ENCODE results near the gene PLA2G2D. TPM values are rescaled to one million over a fixed set of nuclear protein-coding genes. Genes with fewer than 3 reads are reported as not detected.

PLA2G2D gene
- total RNA-seq, 1 experiment from 2014 or later = not detected

GRCh38 chr1:20164694-20165202 lies 45.4 kb upstream of the PLA2G2D start:
- no peak overlapping the region for H3K4ac ChIP-seq (ENCODE audit: low read depth, low read length)
- no peak overlapping the region; a peak in 1 of 5 replicates for H3K4me3 Mint-ChIP-seq
- peaks cover 4 to 14% (median 11%) of the 10 kb centered on the region in 3 experiments; a peak in 5 of 7 replicates for H3K36me3 Mint-ChIP-seq (ENCODE audit: insufficient read depth in 1 of 3, low read depth in 3 of 3)
- H4K20me1 ChIP-seq (ENCODE audit: control insufficient read depth, insufficient read depth, insufficient read length) = no peaks in the 10 kb centered on the region
- no peaks in the 10 kb centered on the region for H3K79me2 ChIP-seq (ENCODE audit: insufficient read depth, low read length)
- no peaks in the 10 kb centered on the region for H3K27me3 ChIP-seq (ENCODE audit: insufficient read depth, low read length)
- H3K9me3 Mint-ChIP-seq = peaks cover 32 to 38% of the 10 kb centered on the region in 2 experiments
- H3K56ac ChIP-seq (ENCODE audit: insufficient read length, low read depth, low read length) = no peak overlapping the region
- no peak overlapping the region for H3K23ac ChIP-seq (ENCODE audit: insufficient read length, low read depth, low read length)
- H2BK120ac ChIP-seq (ENCODE audit: low read depth, low read length, poor library complexity, severe bottlenecking) = no peak overlapping the region
- no peak overlapping the region for H3K27ac Mint-ChIP-seq
- peaks cover 23% of the 10 kb centered on the region for H3K27me3 Mint-ChIP-seq (ENCODE audit: low read depth)
- H3K9ac ChIP-seq (ENCODE audit: extremely low read depth, insufficient read length, low read length) = no peak overlapping the region
- H2BK20ac ChIP-seq (ENCODE audit: low read depth, low read length, poor library complexity, severe bottlenecking) = no peak overlapping the region
- H3K23me2 ChIP-seq (ENCODE audit: insufficient read length, low read depth, low read length, poor library complexity, severe bottlenecking) = no peaks in the 10 kb centered on the region
- no peak overlapping the region for H2AK5ac ChIP-seq (ENCODE audit: insufficient read length, low read length)
- H4K91ac ChIP-seq (ENCODE audit: insufficient read length, low read depth, low read length) = no peak overlapping the region
- peaks cover 3% of the 10 kb centered on the region; the same call in 1 of the 2 replicates for H3K4me1 ChIP-seq (ENCODE audit: insufficient read depth, low read length)
- WGBS (ENCODE audit: extremely low coverage, insufficient read length, low lambda C conversion rate) = no CpG with 5 or more reads among the region's 15 CpGs
- peaks cover 7 to 8% of the 10 kb centered on the region in 2 experiments for H3K4me1 Mint-ChIP-seq
- no peak overlapping the region for H2BK5ac ChIP-seq (ENCODE audit: insufficient read length, low read length)
- H2BK12ac ChIP-seq (ENCODE audit: insufficient read length, low read depth, low read length) = no peak overlapping the region
- TF ChIP-seq, protein P1, sequence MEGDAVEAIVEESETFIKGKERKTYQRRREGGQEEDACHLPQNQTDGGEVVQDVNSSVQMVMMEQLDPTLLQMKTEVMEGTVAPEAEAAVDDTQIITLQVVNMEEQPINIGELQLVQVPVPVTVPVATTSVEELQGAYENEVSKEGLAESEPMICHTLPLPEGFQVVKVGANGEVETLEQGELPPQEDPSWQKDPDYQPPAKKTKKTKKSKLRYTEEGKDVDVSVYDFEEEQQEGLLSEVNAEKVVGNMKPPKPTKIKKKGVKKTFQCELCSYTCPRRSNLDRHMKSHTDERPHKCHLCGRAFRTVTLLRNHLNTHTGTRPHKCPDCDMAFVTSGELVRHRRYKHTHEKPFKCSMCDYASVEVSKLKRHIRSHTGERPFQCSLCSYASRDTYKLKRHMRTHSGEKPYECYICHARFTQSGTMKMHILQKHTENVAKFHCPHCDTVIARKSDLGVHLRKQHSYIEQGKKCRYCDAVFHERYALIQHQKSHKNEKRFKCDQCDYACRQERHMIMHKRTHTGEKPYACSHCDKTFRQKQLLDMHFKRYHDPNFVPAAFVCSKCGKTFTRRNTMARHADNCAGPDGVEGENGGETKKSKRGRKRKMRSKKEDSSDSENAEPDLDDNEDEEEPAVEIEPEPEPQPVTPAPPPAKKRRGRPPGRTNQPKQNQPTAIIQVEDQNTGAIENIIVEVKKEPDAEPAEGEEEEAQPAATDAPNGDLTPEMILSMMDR (conservative IDR thresholded peaks at IDR 0.05) = no peak
- H2AFZ ChIP-seq (ENCODE audit: low read length) = no peak overlapping the region
- no peaks in the 10 kb centered on the region for H3K79me1 ChIP-seq (ENCODE audit: insufficient read depth, low read depth, low read length, poor library complexity, severe bottlenecking)
- no peak overlapping the region for H3K18ac ChIP-seq (ENCODE audit: insufficient read length, low read depth, low read length)
- H3T11ph ChIP-seq (ENCODE audit: low read length) = no peak overlapping the region
- no peak overlapping the region for H3K27ac ChIP-seq (ENCODE audit: insufficient read length, low read depth, low read length)
- no peak overlapping the region for H4K8ac ChIP-seq (replicated peaks; ENCODE audit: insufficient read length, low read depth, low read length)
- no peak for DNase-seq
- H3K4me2 ChIP-seq (ENCODE audit: insufficient read depth, insufficient read length, low read length) = no peak overlapping the region
- peaks cover 9% of the 10 kb centered on the region for H3K9me3 ChIP-seq (ENCODE audit: control insufficient read depth, low read depth, low read length)
- no peak overlapping the region for H4K5ac ChIP-seq (ENCODE audit: insufficient read length, low read depth, low read length)
- no peak overlapping the region for H3K14ac ChIP-seq (ENCODE audit: insufficient read depth, low read length)
- no peak overlapping the region for H2BK15ac ChIP-seq (ENCODE audit: low read depth, low read length)

Data from H9 (cell line).